Measurements from ENCODE around the gene NR0B2. TPM values are rescaled to one million over a fixed set of nuclear protein-coding genes. Genes with fewer than 3 reads are reported as not detected.
"Not testable (repeated sequence)": the region's sequence is repeated elsewhere in the genome, so short reads cannot be mapped to it uniquely, and the experiment has no call there.

NR0B2 gene, protein sequence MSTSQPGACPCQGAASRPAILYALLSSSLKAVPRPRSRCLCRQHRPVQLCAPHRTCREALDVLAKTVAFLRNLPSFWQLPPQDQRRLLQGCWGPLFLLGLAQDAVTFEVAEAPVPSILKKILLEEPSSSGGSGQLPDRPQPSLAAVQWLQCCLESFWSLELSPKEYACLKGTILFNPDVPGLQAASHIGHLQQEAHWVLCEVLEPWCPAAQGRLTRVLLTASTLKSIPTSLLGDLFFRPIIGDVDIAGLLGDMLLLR
- total RNA-seq: not detected in 2 replicates

DNA sequence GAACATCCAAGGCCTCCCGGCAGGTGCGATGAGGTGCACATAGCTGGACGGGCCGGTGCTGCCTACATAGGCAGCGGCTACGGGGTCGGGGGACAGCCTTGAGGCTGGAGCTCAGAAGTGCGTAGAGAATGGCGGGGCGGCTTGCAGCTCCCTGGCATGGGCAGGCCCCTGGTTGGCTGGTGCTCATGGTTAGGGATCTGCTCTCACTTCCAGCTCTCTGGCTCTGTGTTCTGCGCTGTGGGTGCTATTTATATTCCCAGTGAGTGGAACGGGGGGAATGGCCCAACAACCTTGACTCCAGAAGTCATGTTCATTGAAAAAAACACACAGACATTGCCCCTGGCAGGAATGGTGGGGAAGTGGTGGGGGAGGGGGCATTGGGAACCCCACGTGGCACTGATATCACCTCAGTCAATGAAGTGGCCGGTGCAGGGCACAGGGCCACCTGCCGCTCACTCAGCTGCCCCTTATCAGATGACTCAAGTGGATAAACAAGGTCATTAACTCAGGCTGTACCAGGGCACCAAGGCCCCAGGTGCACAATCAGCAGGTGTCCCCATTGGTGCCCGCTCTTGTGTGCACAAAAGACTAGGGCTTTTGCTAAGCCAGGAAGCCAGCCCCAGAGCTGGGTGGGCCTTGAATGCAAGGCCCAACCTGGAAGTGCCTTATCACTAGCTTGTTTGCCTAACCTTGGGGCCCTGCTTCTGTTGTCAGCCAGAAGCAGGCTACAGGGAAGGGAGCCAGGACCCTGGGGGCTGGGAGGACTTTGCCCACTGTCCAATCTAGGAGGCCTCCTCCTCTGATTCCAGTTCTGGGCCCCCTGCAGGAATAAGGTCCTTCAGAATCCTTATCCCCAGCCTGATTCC lies at the start of gene NR0B2:
Gene NR0B2 (minus strand): TSS at position 222 of the 866 bp plus-strand sequence. CDS start 35 bp downstream, at position 187.
- DNase-seq: no peak

DNA sequence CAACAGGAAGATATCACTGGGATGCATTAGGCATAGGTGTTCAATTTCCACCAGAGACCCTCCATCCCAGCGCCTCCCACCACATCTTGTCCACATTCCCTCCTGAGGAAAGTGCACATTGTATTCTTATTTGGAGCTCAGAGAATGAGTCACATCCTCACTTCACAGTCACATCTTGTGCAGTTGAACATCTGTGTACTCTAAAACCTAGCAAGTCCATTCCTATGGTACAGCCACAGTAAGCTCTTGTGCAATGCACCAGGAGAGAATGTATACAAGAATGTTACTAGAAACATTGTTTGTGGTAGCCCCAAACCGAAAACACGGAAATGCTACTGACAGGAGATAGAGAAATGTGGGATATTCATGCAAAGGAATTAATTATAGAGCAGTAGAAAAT lies 48.1 kb upstream of the NR0B2 start:
- peak; percentile 85 for DNase-seq

DNA sequence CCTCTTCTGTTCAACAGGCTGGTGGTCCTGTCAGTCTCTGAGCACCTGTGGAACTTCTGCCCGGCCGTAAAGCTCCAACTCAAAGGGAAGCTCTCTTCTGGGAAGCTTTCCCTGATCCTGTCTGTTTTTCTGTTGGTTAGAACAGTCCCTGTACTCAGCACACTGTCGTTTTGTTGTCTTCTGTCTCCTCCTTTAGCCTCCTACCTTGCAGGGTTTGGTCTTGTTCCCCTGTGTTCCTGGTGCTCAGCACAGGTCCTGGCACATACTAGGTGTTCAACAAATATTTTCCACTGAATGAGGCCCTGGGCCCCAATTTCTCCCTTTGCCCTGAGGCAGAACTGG lies 46.8 kb upstream of the NR0B2 start:
- DNase-seq: no peak

DNA sequence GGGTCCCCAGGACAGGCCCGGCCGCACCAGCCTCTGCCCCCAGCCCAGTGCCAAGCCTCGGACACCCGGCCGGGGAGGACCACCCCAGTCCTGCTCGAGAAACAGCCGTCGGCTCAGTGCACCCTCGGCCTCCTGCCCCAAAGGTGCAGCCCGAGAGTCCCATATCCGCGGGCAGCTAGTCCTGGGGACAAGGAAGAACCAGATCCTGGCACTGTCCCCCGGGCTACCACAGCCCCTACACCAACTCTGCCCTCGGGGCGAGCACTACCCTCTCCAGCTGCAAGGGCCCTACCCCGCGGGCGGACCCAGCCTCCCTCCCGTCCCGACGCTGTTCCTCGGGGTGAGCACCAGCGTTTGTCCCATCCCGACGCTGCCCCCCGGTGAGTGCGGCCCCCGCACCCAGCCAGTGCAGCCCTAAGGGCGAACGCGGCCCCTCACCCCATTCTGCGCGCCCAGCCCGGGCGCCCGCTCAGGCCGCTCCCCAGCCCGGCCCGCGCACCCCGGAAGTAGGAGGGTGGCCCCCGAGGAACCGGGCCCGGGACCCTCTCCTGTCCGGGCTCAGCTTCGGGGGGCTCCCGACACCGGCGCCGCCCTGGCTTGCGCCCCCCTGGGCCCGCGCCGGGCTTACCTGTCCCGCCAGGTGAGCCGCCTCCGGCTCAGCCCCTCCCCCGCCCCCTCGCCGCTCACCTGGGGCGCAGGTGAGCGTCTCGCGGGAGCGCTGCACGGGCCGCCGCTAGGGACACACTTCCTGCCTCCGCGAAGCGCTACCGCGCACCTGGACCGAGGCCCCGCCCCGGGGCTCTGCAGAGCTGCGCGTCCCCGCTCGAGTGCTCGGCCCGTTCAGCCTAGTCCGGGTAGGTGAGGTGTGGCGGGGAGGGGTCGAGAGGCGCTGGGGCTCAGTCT lies 46.2 kb upstream of the NR0B2 start, which contains the start of gene KDF1:
Gene KDF1 (minus strand): TSS at position 747 of the 903 bp plus-strand sequence. CDS start 8,088 bp downstream, outside the sequence.
- no peak for DNase-seq

DNA sequence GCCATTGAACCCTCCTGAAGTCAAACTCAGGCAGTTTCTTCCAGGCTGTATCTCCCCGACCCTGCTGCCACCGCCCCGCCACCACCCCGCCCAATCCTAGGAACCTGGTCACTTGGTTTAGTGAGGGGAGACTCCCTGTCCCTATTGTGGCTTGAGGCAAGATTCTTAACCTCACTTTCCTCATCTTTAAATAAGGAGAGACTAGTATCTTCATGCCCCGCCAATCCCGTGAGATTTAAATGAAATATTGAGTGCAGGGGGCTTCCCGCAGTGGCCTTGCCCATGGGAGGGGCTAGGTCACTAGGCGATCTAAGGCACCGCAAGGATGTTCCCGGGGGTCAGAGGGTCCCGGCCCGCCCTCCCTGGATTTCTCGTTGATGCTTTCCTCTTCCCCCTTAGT lies 45.5 kb upstream of the NR0B2 start:
- DNase-seq: no peak

DNA sequence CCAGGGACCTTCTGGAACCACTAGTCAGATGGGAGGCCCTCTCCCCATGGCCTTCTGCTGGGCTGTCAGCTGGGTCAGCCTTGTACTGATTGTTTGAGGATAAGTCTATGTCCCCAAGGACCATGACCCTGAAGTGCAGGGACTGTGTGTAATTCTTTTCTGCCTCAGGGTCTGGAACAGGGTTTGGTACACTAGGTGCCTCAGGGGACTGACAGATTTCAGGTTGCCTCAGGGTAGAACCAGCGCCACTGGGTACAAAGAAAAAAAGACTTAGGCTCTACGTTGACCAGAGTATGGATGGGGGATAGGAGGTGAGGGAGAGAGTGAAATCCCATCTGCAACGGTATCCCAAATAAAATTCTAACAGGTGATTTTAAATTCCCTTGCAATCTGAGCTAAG lies 43.5 kb upstream of the NR0B2 start:
- no peak for DNase-seq

DNA sequence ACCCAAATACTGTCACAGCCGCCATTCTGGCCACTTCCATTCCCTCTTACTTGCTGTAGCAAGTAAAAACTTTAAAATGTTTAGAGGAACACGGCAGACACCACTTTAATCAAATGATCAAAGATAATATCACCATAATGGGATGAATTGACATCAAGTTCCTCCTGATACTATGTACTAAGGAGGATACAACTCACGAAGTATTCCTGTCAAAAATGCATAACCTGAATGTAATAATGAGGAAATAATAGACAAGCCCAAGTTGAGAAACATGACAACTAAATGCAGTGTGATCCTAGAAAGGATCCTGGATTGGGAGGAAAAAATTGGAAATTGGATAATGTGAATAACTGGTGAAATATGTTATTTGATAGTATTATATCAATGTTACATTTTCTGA lies 42.5 kb upstream of the NR0B2 start:
- DNase-seq: no peak

DNA sequence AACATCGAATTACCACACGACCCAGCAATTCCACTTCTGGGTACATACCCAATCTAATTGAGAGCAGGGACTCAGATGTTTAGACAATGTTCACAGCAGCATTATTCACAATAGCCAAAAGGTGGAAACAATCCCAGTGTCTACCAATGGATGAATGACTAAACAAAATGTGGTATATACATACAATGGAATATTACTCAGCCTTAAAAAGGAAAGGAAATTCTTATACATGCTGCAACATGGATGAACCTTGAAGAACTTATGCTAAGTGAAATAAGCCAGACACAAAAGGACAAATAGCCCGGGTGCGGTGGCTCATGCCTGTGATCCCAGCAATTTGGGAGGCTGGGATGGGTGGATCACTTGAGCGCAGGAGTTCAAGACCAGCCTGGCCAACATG lies 39.6 kb upstream of the NR0B2 start:
- DNase-seq: no peak

DNA sequence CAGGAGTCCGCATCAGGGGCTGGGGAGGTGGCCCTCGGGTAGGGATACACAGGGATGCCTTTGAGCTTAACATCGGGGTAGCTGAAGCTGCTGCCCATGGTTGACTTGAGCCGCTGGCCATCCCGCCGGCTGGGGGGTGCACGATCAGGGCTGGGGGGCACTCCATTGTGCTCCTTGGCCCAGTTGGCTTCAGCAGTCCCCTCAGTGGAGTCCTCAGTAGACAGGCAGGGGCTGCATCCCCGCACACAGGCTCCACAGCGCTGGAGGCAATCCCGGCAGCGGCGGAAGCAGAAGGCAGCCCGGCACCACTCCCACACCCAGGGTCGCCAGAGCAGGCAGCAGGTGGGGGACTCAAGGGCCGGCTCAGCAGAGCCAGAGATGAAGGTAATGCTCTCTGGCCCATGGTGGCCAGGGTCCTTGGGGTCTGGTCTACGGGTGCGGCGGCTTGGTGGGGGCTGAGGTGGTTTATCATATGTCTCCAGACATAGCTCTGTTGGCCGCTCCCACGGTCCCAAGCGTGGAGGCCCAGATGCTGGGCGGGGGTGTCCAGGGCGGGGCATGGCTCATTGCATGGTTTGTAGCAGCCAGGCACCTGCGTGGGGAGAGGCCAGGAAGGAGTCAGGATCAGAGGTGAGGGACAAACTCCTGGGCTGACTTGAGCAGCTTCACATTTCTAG lies 38.2 kb upstream of the NR0B2 start:
- DNase-seq: no peak

DNA sequence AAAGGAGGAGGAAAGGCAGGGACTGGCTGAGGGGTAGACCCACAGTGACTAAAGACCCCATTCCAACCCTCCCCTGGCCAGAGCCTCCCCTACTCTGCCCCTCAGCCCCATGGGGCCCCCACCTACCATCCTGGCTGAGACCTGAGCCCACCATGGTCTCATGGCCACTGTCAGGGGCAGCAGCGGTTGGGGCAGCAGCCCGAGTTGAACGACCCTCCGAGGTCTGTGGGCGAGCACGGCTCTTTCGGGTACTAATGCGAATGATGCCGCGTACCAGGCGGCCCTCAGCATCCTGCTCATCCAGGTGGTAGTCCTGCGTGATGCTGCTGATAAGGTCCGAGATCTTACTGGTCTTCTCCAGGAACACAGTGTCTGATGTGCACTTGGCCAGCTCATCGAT lies 37.4 kb upstream of the NR0B2 start:
- no peak for DNase-seq

DNA sequence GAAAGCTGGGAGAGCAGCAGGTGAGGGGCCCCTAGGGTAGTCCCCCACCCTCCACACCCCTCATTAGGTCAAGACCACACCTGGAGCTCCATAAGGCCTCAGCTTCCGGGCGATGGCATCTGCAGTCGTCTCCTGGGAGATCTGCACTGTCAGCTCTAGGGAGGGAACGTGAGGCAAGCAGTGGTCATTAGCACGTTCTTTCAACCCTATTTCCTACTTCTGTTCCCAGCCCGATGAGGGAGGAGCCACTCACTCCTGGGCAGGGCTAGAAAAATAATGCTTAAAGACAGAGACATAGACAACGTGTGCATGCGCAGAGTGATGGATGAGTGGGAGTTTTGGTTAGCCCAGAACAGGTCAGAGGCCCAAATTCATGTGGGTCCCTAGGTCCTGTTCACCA lies 36.8 kb upstream of the NR0B2 start:
- no peak for DNase-seq

DNA sequence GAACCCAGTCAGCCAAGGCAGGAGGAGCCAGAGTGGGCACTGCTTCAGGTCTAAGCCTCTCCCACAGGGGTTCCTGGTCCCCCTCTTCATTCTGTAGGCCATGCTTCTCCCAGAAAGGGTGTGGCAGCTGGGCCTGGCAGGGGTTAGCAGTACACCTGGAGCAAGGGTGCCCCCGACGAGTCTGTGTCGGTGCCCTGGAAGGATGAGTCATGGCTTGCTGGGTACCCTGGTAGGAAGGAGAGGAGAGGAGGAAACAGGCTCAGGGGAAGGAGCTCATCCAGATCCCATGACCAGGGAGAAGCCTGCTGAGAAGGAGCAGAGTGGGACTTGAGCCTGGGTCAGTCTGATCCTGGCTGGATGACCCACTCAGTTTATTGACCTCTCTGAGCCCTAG lies 36.1 kb upstream of the NR0B2 start:
- DNase-seq: peak; percentile 43

DNA sequence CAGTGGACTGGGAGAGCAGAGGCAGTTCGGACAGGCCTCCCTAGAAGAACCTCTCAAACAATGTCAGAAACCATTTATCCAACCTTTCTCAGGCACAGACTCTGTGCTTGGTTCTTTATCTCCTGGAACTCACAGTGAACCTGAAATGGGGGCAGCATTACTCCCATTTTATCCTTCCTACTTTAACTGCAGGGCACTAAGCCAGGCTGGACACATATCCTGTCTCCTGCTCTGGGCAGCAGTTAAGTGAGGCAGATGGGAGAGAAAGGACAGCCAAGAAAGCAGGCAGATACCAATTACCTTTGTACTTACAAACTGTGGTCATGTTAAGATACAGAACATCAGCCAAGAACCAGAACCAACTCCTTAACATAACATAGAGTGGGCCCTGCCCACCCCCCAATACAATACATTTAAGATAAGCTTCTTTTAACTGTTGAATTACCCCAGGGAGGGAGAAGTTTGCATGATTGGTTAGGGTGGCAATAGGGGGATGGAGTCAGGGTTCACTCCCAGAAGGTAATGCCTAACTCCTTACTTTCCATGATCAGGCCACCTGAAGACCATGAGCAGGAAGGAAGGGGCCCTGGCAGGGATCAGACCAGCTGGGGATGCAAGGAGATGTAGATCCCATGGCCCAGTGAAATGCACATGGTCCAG lies 35.6 kb upstream of the NR0B2 start:
- DNase-seq: peak; percentile 22

DNA sequence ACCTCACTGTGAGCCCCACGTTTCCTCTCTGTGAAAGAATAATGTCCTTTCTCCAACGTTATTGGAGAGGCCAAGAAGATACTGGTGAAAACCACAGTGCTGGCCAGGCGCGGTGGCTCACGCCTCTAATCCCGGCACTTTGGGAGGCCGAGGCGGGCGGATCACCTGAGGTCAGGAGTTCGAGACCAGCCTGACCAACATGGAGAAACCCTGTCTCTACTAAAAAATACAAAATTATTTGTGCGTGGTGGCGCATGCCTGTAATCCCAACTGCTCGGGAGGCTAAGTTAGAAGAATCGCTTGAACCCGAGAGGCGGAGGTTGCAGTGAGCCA lies 34.9 kb upstream of the NR0B2 start:
- DNase-seq: not testable (repeated sequence)

DNA sequence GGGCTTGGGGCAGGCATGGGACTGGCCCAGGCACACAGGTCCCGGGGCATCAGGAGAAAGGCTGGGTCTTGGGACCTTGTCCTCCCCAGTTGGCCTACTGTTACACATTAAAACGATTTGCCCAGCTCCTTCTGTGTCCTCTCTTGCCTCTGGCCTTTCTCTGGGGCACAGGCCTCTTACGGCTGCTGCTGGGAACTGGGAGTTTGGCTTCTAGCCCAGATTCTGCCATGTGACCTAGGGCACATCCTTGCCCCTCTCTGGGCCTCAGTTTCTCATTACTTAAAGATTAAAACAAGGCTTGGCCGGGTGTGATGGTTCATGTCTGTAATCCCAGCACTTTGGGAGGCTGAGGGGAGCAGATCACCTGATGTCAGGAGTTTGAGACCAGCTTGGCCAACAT lies 32.5 kb upstream of the NR0B2 start:
- no peak for DNase-seq

DNA sequence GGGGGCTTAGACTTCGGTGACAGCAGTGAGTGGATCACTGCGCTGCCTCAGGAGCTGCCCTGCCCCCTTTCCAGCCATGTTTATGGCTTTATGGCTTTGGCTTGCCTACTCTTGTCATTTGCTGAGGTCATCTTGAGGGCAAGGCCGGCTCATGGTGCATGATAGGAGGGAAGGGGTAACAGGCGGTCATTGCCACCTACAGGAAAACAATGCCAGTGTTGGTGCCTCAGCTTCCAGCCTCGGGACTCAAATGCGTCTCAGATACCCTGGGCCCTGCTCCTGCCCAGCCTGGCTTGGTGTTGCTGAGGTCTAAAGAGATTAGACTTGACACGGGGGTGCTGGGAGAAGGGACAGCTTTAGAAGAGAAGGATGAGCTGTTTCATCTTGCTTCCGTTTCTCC lies 32.0 kb upstream of the NR0B2 start:
- no peak for DNase-seq

DNA sequence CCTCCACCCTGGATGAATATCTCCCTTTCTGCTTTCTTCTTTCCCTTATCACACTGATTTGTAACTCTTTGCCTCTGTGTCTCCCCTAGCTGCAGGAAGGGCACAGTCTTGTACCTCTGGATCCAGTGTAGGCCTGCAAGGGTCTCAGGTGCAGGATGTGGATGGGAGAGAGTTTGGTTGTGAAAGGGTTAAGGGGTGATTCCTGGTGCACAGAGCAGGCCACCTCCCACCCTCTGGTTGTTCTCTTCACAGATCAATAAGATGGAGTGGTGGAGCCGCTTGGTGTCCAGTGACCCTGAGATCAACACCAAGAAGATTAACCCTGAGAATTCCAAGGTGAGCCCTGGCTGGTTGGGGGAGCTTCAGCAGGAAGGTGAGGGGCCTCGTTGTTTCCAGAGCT lies 31.4 kb upstream of the NR0B2 start:
- no peak for DNase-seq

DNA sequence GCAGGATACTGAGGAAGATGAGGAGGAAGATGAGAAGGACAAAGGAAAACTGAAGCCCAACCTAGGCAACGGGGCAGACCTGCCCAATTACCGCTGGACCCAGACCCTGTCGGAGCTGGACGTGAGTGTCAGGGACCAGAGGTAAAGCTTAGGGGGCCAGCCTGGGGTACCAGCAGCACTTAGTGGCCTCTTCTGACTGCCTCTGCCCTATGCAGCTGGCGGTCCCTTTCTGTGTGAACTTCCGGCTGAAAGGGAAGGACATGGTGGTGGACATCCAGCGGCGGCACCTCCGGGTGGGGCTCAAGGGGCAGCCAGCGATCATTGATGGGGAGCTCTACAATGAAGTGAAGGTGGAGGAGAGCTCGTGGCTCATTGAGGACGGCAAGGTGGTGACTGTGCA lies 28.9 kb upstream of the NR0B2 start:
- DNase-seq: no peak

DNA sequence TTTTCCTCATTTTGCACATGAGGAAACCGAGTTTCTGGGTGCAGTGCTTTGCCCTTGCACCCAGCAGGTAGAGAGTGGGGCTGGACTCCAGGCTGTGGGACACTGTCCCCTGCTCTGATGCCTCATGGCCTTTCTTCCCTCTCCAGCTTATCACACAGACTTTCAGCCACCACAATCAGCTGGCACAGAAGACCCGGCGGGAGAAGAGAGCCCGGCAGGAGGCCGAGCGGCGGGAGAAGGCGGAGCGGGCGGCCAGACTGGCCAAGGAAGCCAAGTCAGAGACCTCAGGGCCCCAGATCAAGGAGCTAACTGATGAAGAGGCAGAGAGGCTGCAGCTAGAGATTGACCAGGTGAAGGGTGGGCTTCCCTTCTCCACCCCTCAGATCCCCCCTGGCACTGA lies 27.5 kb upstream of the NR0B2 start:
- no peak for DNase-seq

DNA sequence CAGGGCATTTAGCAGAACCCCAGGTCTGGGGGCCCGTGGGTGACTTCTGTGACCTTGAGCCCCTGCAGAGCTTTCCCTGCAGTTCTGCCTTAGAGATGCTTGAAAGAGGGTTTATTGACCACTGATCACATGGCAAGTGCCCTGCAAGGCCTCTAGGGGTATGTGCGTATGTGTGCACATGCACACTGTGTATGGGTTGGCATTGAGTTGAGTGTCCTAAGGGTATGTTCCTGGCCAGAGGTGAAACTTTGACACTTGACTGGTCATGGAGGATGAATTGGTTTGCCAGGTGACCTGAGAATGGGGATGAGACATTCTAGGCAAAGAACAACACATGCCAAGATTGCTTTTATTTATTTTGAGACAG lies 24.9 kb upstream of the NR0B2 start:
- DNase-seq: no peak

DNA sequence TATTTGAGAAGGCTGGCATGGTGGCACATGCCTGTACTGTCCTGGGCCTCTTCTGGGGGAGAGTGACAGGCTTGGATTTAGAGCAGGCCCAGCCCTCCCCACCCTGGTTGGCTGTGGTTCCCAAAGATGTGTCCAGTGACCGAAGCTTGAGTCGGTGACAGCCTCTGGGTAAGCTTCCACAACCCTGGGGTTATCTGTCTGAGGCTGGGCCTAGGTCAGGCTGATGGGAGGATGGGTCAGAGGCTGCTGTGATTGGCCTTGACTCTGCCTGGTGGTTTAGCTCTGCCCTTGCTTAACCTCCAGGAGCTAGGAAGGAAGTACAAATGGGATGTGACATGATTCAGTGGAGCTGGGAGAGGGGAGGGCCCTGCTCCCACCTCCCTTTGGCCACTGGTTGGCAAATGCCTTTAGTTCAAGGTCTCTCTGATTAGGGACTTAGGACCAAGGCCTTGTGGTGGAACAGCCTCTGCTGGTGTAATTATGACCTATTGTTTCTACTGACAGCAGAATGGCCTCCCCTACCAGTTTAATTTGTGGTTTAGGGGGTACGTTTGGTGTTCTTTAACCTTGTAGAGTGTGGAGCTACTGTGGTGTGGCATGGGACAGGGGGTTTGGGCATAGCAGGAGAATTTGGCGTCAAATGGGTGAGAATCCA lies 24.4 kb upstream of the NR0B2 start:
- no peak for DNase-seq

DNA sequence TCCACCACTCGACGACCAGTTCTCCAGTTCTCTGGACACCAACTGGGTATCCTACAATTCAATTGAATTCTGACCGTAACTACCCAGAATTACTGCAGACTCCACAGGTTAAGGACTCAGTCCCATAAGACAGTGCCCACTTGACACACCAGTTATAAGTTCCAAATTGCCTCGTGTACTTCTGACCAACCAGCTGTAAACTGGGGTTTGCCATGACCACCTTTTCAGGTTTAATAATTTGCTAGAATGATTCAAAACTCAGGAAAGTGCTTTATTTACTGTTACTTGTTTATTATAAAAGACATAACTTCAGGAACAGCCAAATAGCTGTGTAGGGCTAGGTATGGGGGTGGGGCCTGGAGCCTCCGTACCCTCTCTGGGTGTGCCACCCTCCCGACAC lies 23.0 kb upstream of the NR0B2 start:
- DNase-seq: no peak
